ENCODE data around the gene PTH2R. TPM values are rescaled to one million over a fixed set of nuclear protein-coding genes. Genes with fewer than 3 reads are reported as not detected.

Gene PTH2R
- total and polyA plus RNA-seq, 2 of the 4 experiments (the other 2 are of a cell fraction), result under 0.01 TPM; not detected in 1

GRCh38 chr2:208384637-208385036 lies 22.0 kb upstream of the PTH2R start:
- TF ChIP-seq, protein P1, sequence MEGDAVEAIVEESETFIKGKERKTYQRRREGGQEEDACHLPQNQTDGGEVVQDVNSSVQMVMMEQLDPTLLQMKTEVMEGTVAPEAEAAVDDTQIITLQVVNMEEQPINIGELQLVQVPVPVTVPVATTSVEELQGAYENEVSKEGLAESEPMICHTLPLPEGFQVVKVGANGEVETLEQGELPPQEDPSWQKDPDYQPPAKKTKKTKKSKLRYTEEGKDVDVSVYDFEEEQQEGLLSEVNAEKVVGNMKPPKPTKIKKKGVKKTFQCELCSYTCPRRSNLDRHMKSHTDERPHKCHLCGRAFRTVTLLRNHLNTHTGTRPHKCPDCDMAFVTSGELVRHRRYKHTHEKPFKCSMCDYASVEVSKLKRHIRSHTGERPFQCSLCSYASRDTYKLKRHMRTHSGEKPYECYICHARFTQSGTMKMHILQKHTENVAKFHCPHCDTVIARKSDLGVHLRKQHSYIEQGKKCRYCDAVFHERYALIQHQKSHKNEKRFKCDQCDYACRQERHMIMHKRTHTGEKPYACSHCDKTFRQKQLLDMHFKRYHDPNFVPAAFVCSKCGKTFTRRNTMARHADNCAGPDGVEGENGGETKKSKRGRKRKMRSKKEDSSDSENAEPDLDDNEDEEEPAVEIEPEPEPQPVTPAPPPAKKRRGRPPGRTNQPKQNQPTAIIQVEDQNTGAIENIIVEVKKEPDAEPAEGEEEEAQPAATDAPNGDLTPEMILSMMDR (conservative IDR thresholded peaks at IDR 0.05; ENCODE audit: low read depth, low read length), result no peak
- TF ChIP-seq MAZ (IDR thresholded peaks at IDR 0.05; ENCODE audit: borderline replicate concordance, low read depth, low read length) (no peak), CEBPB (IDR thresholded peaks at IDR 0.05; ENCODE audit: low read depth, low read length) (no peak), ELK1 (IDR thresholded peaks at IDR 0.05; ENCODE audit: borderline replicate concordance, low read depth, low read length) (no peak), FOS (IDR thresholded peaks at IDR 0.05; ENCODE audit: low read depth, low read length) (no peak), CHD1 (IDR thresholded peaks at IDR 0.05; ENCODE audit: low read depth, low read length) (no peak), RFX5 (IDR thresholded peaks at IDR 0.05; ENCODE audit: low read depth, low read length) (no peak), RAD21 (IDR thresholded peaks at IDR 0.05; ENCODE audit: low read length) (no peak), POLR2A (IDR thresholded peaks at IDR 0.05; ENCODE audit: low read depth, low read length) (no peak), SMC3 (IDR thresholded peaks at IDR 0.05; ENCODE audit: low read depth, low read length) (no peak), MAFK (IDR thresholded peaks at IDR 0.05; ENCODE audit: low read depth, low read length) (no peak), BHLHE40 (IDR thresholded peaks at IDR 0.05; ENCODE audit: low read depth, low read length) (no peak), RCOR1 (IDR thresholded peaks at IDR 0.05; ENCODE audit: insufficient replicate concordance, low read length) (no peak), NFE2L2 (IDR thresholded peaks at IDR 0.05; ENCODE audit: low read depth, low read length) (no peak), MXI1 (IDR thresholded peaks at IDR 0.05; ENCODE audit: borderline replicate concordance, low read depth, low read length) (no peak), USF2 (IDR thresholded peaks at IDR 0.05; ENCODE audit: low read depth, low read length) (no peak)
- Histone ChIP-seq H3K27ac (ENCODE audit: insufficient read depth, low read length) (no peak overlapping the region), H3K79me1 (ENCODE audit: low read depth in 1 of 2, low read length in 2 of 2) (no peaks in the 10 kb centered on the region), H3K36me3 (ENCODE audit: control insufficient read depth, insufficient read depth, low read length) (no peaks in the 10 kb centered on the region), H4K5ac (ENCODE audit: low read depth, low read length) (no peak overlapping the region), H2BK15ac (ENCODE audit: low read depth, low read length) (no peak overlapping the region), H2BK5ac (ENCODE audit: low read depth, low read length, poor library complexity, severe bottlenecking) (no peak overlapping the region), H2BK20ac (ENCODE audit: low read depth, low read length) (no peak overlapping the region), H3K9me3 (ENCODE audit: control insufficient read depth, insufficient read depth, low read length) (no peaks in the 10 kb centered on the region), H2AK5ac (ENCODE audit: low read depth, low read length) (no peak overlapping the region), H3K4me3 (ENCODE audit: insufficient read depth, low read depth, low read length) (no peak overlapping the region), H3K9ac (ENCODE audit: low read depth, low read length) (no peak overlapping the region), H2BK120ac (ENCODE audit: low read depth, low read length) (no peak overlapping the region), H2AK9ac (replicated peaks; ENCODE audit: low read depth, low read length, poor library complexity) (no peak overlapping the region), H3K9me1 (ENCODE audit: insufficient read depth, low read length) (no peaks in the 10 kb centered on the region), H4K91ac (ENCODE audit: insufficient read depth, low read depth, low read length) (no peak overlapping the region), H3K27me3 (ENCODE audit: control insufficient read depth, insufficient read depth, low read length) (peaks cover 7% of the 10 kb centered on the region), H3K4me1 (ENCODE audit: control insufficient read depth, insufficient read depth, low read length) (no peaks in the 10 kb centered on the region), H4K20me1 (ENCODE audit: insufficient read depth, low read length) (no peaks in the 10 kb centered on the region), H3K4me2 (ENCODE audit: low read depth, low read length) (no peak overlapping the region), H4K8ac (ENCODE audit: low read depth in 2 of 2, low read length in 2 of 2) (no peak overlapping the region), H3K14ac (replicated peaks; ENCODE audit: low read depth, low read length) (no peak overlapping the region), H3K56ac (ENCODE audit: extremely low read depth, insufficient read depth, low read length) (no peak overlapping the region), H3K18ac (ENCODE audit: low read depth, low read length) (no peak overlapping the region), H3K4ac (ENCODE audit: low read depth, low read length) (no peak overlapping the region), H3K23ac (ENCODE audit: low read depth, low read length) (no peak overlapping the region), H2AFZ (replicated peaks; ENCODE audit: low read length, poor library complexity) (no peak overlapping the region)
- intact Hi-C loops (cut with micrococcal nuclease) (no loop called here), dilution Hi-C loops (cut with HindIII; ENCODE audit: low sequenced_read_pairs, unreplicated experiment) (no loop called here), in situ Hi-C loops (cut with MboI; ENCODE audit: low sequenced_read_pairs) (loop anchor here (25.0 kb wide), 2 partner anchors 1178 to 1578 kb away; no protein-coding TSS in a partner anchor)
- WGBS, 2 experiments (ENCODE audit: extremely low coverage in 2 of 2, insufficient read length in 1 of 2), result 83% methylated on average over 1 of the region's 4 CpGs; no CpG with 5 or more reads in 1 of the 2 experiments
- ChIA-PET CTCF (no interaction called here), POLR2A (ENCODE audit: unreplicated experiment) (no interaction called here)
- no peak for DNase-seq
- no TSS peak for BruUV-seq (replicated peaks)
- ATAC-seq (ENCODE audit: low read depth), result no peak

Measured in IMR-90 (cell line).